ENCODE results near the gene GUSB. TPM values are rescaled to one million over a fixed set of nuclear protein-coding genes. Genes with fewer than 3 reads are reported as not detected.

GUSB gene
- 16.0 and 17.8 TPM in 2 replicates for total RNA-seq

GRCh38 chr7:65981965-65982792, at the start of gene GUSB:
TSS of gene GUSB (minus strand) at chr7:65982213. CDS start at chr7:65982183, 30 bp downstream.

Other genes starting within 250 kb of the GUSB start
- gene VKORC1L1, start 109.1 kb downstream of the GUSB start, total RNA-seq = 19.9 and 34.2 TPM in 2 replicates
- 37.9 and 38.0 TPM in 2 replicates for gene ASL, start 93.6 kb upstream of the GUSB start, total RNA-seq
- 20.8 and 33.4 TPM in 2 replicates for gene CRCP, start 132.6 kb upstream of the GUSB start, total RNA-seq
- 145 and 343 TPM in 2 replicates for gene TPST1, start 223.1 kb upstream of the GUSB start, total RNA-seq